AG10803 (cell line): Measurements from ENCODE around the gene ZBTB20.
A peak's percentile ranks its signal among the peaks of the same experiment; 100 is the strongest.

Experiments
- DNase-seq: peaks from one replicate; pipeline ENCODE4 v3.0.0; 2010; ENCODE audit warnings: low read depth
- H3K4me3 ChIP-seq: 2 replicates; pipeline ENCODE4 v1.5.1; 2011; ENCODE audit warnings: mild to moderate bottlenecking, low read length, control low read depth
- CTCF ChIP-seq: conservative IDR thresholded peaks from 2 replicates; pipeline ENCODE4 v1.5.1; 2011; ENCODE audit warnings: mild to moderate bottlenecking, low read length, control low read depth, inconsistent platforms

Gene ZBTB20

GRCh38 chr3:114626751-114627150 is 520.3 kb downstream of the ZBTB20 start:
- no peak for TF ChIP-seq CTCF
- no peak overlapping the region for H3K4me3 ChIP-seq
- DNase-seq, result no peak

- no peak for TF ChIP-seq CTCF
- peak overlapping the region; percentile 70 for H3K4me3 ChIP-seq
- DNase-seq, result peak; percentile 98
Observed at GRCh38 chr3:114624571-114625181, 522.4 kb downstream of the ZBTB20 start.

- peak; percentile 69 for DNase-seq
- TF ChIP-seq CTCF, result no peak
- H3K4me3 ChIP-seq, result peak overlapping the region; percentile 70
Observed at GRCh38 chr3:114624047-114624445, 523.0 kb downstream of the ZBTB20 start.

- H3K4me3 ChIP-seq, result peak overlapping the region; percentile 70
- no peak for TF ChIP-seq CTCF
- peak; percentile 21 for DNase-seq
Observed at GRCh38 chr3:114623420-114624046, 523.6 kb downstream of the ZBTB20 start.

- DNase-seq, result peak; percentile 29
- TF ChIP-seq CTCF, result no peak
- no peak overlapping the region for H3K4me3 ChIP-seq
Observed at GRCh38 chr3:114622001-114622400, 525.1 kb downstream of the ZBTB20 start.

GRCh38 chr3:114619771-114620170 is 527.3 kb downstream of the ZBTB20 start:
- no peak for TF ChIP-seq CTCF
- H3K4me3 ChIP-seq, result no peak overlapping the region
- DNase-seq, result no peak

GRCh38 chr3:114615523-114616085 is 531.5 kb downstream of the ZBTB20 start:
- no peak overlapping the region for H3K4me3 ChIP-seq
- no peak for DNase-seq
- no peak for TF ChIP-seq CTCF
